Measurements from ENCODE around the gene C1orf159. TPM values are rescaled to one million over a fixed set of nuclear protein-coding genes. Genes with fewer than 3 reads are reported as not detected.

Gene C1orf159
- total RNA-seq, 1 donor = 9.6 TPM

DNA sequence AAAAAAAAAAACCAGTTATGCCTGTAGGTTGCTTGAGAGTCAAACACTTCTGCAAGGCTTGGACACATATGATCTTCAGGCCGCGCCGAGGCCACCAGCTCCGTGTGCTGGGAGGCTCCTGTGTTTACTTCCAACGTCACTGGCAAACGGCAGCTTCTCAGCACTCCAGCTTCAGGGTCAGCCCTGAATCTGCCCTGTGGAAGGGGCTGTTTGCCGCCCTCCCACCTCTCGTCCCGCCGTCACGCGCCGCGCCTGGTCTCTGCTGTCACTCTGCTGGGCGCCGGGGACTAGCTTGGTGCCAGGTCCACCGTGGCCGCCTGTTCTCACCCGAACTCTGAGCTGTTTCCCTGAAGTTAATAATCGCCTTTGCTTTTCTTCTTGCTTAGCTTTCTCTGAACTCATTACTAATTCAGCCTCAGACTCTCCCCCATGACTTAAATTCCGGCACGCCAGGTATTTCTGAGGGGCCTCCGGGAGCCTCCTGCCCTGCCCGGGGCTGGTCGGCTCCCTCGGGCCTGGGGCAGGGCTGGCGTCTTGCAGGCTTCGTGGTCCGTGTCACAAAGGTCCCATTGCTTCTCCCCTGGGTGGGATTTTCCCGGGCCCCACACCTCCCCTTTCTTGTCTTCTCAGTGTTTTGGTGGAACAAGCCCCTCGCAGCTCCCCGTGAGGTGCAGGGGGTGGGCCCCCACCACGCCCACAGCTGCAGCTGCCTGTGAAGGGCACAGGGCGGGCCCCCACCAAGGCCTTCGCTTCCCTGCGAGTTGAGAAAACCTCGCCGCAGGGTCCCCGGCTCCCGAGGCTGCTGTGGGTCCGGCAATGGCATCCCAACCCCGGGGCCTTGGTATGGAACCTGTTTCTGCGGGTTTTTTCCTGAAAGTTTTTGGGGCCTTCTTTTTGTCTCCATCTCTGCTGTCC is 14.6 kb upstream of the C1orf159 start:
- Histone ChIP-seq H3K27me3 (ENCODE audit: insufficient read depth, low read length) (no peaks in the 10 kb centered on the region), H3K4me1 (ENCODE audit: insufficient read depth, low read length) (no peaks in the 10 kb centered on the region), H3K9me3 (ENCODE audit: low read depth, low read length) (no peaks in the 10 kb centered on the region), H3K4me3 (ENCODE audit: low read length) (no peak overlapping the region)

DNA sequence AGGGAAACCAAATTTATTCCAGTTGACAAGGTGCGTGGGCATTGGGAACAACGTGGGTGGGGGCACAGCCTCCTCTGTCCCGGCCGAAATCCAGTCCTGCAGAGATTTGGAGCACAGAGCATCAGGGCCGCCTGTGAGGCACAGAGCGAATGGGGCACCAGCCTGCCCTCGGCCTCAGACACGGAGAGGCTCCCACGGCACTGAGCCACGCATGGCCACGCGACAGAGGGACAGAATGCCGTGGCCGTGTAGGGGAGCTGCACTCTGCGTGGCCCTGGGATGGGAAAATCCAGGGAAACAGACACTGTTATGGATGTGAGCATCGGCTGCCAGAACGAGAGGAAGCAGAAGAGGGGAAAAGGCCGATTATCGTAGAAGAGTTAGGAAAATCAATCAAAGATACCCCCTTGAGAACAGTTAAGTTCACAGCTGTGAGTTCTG is 13.5 kb upstream of the C1orf159 start:
- Histone ChIP-seq H3K9me3 (ENCODE audit: low read depth, low read length) (no peaks in the 10 kb centered on the region), H3K27me3 (ENCODE audit: insufficient read depth, low read length) (no peaks in the 10 kb centered on the region), H3K4me3 (ENCODE audit: low read length) (no peak overlapping the region), H3K4me1 (ENCODE audit: insufficient read depth, low read length) (no peaks in the 10 kb centered on the region)

DNA sequence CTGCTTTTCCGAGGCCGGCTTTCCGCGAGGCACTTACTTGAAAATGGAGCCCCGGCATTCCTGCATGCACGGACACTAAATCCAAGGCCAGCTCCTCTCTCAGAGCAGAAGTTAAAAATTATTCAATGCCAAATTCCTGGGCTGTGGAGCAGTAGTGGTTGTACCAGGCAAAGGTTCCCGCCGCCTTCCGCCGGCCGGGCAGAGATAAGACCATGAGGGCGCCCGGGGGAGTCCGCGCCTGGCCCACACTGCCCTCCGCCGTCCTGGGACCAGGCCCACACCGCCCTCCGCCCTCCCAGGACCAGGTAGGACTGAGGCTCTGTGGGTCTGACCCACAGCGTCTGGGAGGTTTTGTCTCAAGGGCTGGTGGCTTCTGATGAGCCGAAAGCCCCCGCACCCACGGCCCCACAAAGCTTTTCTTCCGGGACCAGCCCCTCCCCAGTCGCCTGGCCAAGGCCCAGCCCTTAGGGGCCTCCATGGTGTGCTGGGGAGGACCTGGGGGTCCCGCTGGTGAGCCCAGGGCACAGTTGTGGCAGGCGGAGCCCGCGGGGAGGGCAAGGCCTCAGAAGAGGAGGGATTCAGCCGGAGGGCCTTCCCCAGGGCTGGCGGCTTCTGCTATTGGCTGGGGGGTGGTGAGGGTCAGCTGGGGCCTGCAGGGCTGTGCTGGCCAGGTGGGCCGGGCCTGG is 12.7 kb upstream of the C1orf159 start:
- H3K9me3 ChIP-seq (ENCODE audit: low read depth, low read length) = no peaks in the 10 kb centered on the region
- no peak overlapping the region for H3K4me3 ChIP-seq (ENCODE audit: low read length)
- H3K4me1 ChIP-seq (ENCODE audit: insufficient read depth, low read length) = no peaks in the 10 kb centered on the region
- no peaks in the 10 kb centered on the region for H3K27me3 ChIP-seq (ENCODE audit: insufficient read depth, low read length)

DNA sequence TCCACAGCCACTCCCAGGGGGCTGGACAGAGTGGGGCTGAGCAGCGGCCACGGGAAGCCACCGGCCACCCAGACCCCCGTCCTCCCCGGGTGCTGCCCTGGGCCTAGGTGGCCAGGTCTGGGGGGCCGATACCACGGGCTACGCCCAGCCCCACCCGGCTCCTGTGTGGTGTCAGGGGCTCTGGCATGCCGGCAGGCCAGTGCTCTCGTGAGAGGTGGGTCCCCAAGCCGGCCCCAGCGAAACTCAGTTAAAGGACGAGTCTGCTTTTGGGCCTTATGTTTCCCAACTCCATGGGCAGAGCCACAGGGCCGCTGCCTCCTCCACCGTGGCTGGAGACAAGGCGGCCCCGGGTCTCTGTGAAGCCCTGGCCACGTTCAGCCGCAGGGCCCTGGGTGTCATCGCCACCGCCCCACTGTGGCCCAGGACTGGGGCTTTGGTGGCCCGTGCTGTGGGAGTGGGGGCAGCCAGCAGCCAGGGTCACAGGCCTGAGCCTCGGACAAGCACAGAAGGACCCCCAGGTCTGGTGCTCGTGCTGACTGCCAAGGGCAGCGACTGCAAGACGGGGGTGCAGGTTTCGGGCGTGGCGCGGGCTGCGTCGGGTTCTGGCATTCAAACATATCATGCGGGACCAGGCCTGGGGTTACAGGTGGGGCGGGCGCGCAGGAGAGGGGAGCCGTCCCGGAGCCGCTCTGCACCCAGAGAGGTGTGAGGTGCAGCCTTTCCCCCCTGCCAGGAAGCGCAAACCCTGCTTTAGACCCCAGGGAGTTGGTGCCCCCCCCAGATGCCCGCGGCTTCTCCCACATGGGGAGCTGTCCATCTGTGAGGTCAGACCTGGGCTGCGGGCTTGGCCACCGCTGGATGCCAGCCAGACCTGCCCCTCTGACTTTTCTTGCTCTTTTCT is 11.9 kb upstream of the C1orf159 start:
- no peaks in the 10 kb centered on the region for H3K27me3 ChIP-seq (ENCODE audit: insufficient read depth, low read length)
- no peak overlapping the region for H3K4me3 ChIP-seq (ENCODE audit: low read length)
- H3K9me3 ChIP-seq (ENCODE audit: low read depth, low read length) = no peaks in the 10 kb centered on the region
- peaks cover under 1% of the 10 kb centered on the region for H3K4me1 ChIP-seq (ENCODE audit: insufficient read depth, low read length)

DNA sequence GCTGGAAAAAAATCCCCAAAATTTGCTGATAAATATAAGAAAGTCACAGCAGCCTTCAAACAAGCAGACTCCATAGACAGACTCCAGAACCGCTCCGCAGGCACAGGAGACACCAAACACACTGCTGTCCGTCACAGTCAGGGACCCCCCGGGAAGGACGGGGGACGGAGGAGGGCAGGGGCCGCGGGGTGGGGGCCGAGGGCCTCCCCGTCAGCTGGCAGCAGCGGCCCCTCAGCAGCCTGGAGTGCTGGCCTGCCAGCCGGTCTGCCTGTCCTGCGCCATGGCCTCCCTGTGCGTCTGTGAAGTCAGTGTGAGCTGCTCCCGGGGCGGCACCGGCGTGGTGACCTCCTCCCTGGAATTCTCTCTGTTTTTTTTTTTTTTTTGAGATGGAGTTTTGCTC is 10.1 kb upstream of the C1orf159 start:
- Histone ChIP-seq H3K4me3 (ENCODE audit: low read length) (no peak overlapping the region), H3K27me3 (ENCODE audit: insufficient read depth, low read length) (no peaks in the 10 kb centered on the region), H3K9me3 (ENCODE audit: low read depth, low read length) (no peaks in the 10 kb centered on the region)

DNA sequence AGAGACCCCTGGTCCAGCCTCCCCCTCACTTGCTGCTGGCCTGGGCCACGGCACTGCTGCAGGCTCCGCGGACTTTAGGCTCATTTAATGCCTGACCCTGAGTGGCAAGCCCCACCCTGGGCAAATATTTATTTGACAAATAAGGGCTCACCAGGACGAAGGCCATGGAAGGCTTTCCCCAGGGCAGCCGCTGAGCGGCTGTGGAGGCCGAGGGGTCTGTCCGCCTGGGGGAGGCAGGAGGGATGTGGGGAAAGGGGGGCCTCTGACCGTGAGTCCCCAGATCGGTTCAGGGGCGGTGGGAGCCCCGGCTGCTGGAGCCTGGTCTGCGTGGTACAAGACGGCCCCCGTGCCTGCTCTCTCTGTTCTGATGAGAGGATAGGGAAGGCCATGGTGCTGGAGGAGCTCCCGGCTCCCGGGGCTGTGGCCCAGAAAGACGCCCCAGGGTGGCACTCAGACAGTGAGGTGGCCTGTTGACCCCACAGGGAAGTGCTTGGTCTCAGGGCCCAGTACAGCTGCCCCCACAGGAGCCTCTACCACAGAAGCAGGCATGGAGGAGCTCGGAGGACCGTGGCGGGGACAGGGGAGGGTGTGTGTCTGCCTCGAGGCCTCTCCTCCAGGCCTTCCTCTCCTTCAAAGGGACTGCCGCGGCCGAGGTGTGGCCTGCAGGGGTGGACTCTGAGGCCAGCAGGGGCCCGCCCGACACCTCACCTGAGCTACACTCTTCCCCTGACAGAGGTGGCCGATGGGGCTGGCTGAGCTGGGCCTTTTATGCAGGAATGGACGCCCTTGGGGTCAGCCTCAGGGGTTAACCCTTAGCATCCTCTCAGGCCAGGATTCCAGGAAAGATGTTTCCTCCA is 9.1 kb upstream of the C1orf159 start:
- H3K9me3 ChIP-seq (ENCODE audit: low read depth, low read length) = no peaks in the 10 kb centered on the region
- H3K4me3 ChIP-seq (ENCODE audit: low read length) = no peak overlapping the region
- peaks cover 8% of the 10 kb centered on the region for H3K4me1 ChIP-seq (ENCODE audit: insufficient read depth, low read length)
- no peaks in the 10 kb centered on the region for H3K27me3 ChIP-seq (ENCODE audit: insufficient read depth, low read length)

More for the DNA sequence above, 10.1 kb upstream of the C1orf159 start:
- H3K4me1 ChIP-seq (ENCODE audit: insufficient read depth, low read length) = peaks cover 8% of the 10 kb centered on the region

DNA sequence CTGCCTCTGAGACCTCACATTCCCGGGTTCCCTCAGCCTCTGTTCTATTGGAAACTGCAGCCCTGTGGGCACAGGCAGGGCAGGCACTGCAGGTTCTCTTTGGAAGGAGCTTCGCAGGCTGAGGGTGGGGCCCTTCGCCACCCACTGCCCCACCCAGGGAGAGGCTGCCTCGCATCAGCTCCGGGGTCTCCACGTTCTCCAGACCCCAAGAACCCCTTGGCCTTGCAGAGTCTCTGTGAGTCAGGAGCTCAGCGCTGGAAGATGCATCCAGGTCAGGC is 8.6 kb upstream of the C1orf159 start:
- Histone ChIP-seq H3K9me3 (ENCODE audit: low read depth, low read length) (no peaks in the 10 kb centered on the region), H3K27me3 (ENCODE audit: insufficient read depth, low read length) (no peaks in the 10 kb centered on the region), H3K4me3 (ENCODE audit: low read length) (no peak overlapping the region), H3K4me1 (ENCODE audit: insufficient read depth, low read length) (peaks cover 8% of the 10 kb centered on the region)

DNA sequence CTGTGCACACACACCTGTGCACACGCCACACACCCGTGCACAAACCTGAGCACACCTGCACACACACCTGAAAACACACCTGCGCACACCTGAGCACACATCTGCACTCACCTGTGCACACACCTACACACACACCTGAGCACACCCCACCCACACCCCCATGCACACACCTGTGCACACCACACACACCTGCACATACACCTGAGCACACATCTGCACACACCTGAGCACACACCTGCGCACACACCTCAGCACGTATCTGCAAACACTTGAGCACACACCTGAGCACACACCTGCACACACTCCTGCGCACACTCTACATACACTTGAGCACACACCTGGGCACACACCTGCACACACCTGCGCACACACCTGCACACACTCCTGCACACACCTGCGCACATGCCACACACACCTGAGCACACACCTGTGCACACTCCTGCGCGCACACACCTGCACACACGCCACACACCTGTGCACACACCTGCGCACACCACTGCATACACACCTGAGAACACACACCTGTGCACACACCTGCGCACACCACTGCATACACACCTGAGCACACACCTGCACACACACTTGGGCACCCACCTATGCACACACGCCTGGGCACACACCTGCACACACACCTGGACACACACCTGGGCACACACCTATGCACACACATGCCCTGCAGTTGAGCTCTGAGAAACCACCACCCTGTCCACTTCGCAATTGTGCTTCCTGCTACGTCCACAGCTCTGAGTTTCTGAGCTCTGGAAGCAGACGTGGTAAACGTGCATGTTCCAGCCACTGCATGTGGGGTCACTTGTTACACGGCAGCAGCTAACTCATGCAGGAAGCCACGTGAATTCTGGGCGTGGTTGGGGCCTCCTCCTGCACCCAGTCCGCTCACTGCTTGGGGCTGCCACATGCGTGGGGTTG is 8.0 kb upstream of the C1orf159 start:
- H3K4me3 ChIP-seq (ENCODE audit: low read length) = no peak overlapping the region
- peaks cover 8% of the 10 kb centered on the region for H3K4me1 ChIP-seq (ENCODE audit: insufficient read depth, low read length)
- no peaks in the 10 kb centered on the region for H3K27me3 ChIP-seq (ENCODE audit: insufficient read depth, low read length)
- H3K9me3 ChIP-seq (ENCODE audit: low read depth, low read length) = no peaks in the 10 kb centered on the region

DNA sequence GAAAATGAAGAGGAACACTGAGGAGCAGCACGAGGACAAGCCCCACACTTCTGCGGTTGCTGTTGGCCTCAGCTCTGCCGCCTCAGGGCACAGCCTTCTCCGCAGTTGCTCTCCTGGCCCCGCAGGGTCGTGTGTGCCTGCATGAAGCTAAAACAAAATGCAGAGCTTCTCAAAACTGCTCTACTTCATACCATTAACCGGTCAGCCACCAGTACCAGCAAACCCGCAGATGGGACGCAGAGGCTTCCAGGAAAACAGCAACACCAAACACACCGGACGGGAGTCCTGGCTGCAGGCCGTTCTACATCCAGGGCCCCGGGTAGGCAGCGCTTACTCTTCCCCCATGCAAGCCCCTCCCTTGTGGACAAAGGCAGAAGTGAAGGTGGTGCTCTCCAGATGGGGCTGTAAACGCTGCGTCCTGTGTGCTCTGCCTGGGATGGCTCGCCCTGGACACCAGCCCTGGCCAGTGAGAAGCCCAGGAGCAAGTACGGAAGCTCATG is 7.1 kb upstream of the C1orf159 start:
- Histone ChIP-seq H3K4me3 (ENCODE audit: low read length) (no peak overlapping the region), H3K27me3 (ENCODE audit: insufficient read depth, low read length) (no peaks in the 10 kb centered on the region), H3K9me3 (ENCODE audit: low read depth, low read length) (no peaks in the 10 kb centered on the region), H3K4me1 (ENCODE audit: insufficient read depth, low read length) (peaks cover 8% of the 10 kb centered on the region)

DNA sequence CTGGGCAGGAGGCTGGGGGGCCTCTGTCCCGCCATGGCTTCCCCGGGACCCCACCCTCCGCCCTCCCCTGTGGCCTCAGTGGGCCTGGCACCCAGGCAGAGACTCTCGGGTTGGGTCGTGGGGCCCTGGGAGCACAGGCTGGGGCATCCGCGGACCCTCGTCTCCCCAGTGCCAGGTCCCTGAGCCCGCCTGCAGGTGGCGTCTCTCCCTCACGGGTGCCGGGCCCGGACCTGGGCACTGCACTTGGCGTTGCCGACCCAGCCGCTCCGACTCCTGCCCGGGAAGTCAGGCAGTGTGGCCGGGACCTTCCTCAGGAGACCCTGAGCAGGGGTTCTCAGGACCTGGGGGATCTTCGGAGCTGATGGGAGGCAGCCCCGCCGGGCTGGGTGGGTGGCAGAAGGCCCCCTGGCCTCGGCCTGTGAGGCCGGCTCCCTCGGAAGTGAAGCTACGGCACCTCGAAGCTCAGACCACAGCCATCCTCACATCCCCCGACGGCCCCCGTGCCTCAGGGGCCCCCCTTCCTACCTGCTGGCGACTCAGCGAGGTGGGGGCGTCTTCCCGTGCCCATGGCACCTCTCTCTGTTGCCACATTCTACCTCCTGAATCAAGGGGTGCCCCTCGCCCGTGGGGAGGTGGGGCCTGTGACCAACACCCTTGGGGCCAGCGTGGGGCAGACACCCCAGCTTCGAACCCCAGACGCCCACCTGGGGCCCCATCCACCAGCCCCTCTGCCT is 6.4 kb upstream of the C1orf159 start:
- H3K9me3 ChIP-seq (ENCODE audit: low read depth, low read length) = no peaks in the 10 kb centered on the region
- no peaks in the 10 kb centered on the region for H3K27me3 ChIP-seq (ENCODE audit: insufficient read depth, low read length)
- peaks cover 12% of the 10 kb centered on the region for H3K4me1 ChIP-seq (ENCODE audit: insufficient read depth, low read length)
- no peak overlapping the region for H3K4me3 ChIP-seq (ENCODE audit: low read length)

DNA sequence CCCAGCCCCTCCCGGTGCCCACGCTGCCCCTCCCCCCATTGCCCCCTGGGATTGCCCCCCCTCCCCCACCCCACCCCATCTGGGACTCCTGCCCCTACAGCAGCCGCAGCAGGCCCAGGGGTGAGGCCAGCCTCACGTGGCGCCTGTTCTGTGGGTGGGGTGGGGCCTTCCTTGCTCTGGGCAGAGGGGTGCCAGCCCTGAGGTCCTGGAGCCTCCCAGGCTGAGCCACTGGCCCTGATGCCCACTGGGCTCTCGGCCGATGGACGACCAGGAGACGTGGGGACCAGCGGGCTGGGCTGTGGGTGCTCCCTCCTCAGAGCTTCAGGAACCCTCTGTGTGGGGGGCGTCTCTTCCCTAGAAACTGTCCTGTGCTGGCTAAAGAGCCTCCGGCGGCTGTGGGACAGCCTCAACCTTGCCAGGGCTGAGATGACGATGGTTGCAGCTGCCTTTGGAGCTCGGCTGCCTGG is 5.8 kb upstream of the C1orf159 start:
- H3K27me3 ChIP-seq (ENCODE audit: insufficient read depth, low read length) = no peaks in the 10 kb centered on the region
- no peaks in the 10 kb centered on the region for H3K9me3 ChIP-seq (ENCODE audit: low read depth, low read length)
- H3K4me3 ChIP-seq (ENCODE audit: low read length) = no peak overlapping the region
- H3K4me1 ChIP-seq (ENCODE audit: insufficient read depth, low read length) = peaks cover 16% of the 10 kb centered on the region

DNA sequence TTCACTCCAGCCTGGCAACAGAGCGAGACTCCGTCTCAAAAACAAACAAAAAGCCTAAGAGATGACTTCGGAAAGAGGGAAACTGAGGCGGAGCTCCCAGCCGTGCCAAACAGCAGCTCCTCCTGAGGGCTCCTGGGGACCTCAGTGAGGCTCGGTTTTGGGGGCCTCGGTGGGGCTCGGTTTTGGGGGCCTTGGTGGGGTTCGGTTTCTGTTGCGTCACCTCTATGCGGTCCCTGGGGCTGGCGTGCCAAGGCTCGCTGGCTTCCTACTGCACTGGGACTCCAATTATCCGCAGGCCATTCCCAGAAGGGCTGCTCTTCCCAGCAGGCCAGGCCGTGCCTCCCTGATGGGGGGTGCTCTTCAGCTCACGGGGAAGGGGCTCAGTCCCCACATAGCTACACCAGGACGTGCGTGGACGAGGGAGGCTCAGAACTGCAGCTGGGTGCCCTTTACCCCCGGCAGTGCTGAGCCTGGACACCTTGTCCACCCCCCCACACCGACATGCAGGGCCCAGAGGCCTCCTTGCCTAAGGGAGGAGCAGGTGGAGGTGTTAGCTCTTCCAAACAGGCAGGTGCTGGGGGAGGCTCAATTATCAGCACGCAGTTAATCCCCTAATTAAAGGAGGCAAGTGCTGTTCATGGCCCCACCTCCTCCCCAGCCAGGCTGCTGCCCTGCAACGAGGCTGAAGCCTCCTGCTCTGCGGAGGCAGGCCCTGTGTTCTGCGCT is 5.1 kb upstream of the C1orf159 start:
- H3K27me3 ChIP-seq (ENCODE audit: insufficient read depth, low read length) = no peaks in the 10 kb centered on the region
- no peaks in the 10 kb centered on the region for H3K9me3 ChIP-seq (ENCODE audit: low read depth, low read length)
- no peak overlapping the region for H3K4me3 ChIP-seq (ENCODE audit: low read length)
- peaks cover 19% of the 10 kb centered on the region for H3K4me1 ChIP-seq (ENCODE audit: insufficient read depth, low read length)

All from mononuclear cell (primary cell).